LoVo (cell line): Measurements from ENCODE around the gene RAB15.

Experiments used
- DNase-seq: peaks from one replicate; pipeline ENCODE4 v3.0.0-alpha.2; 2016; ENCODE audit warnings: low spot score

The RAB15 gene

GRCh38 chr14:64906022-64906421 is 66.1 kb downstream of the RAB15 start:
- DNase-seq: no peak

GRCh38 chr14:64899958-64900357 is 72.2 kb downstream of the RAB15 start:
- DNase-seq: no peak
